ENCODE results near the gene ERVFRD-1.

GRCh38 chr6:11058406-11058805 is 53.1 kb downstream of the ERVFRD-1 start:
- no peak for TF ChIP-seq CTCF (IDR thresholded peaks at IDR 0.05)
- no peak for TF ChIP-seq POLR2A (IDR thresholded peaks at IDR 0.05)

All from right lobe of liver (tissue), 4 donors.